Kidney (tissue), 14 donors: ENCODE data around the gene WWOX. TPM values are rescaled to one million over a fixed set of nuclear protein-coding genes. Genes with fewer than 3 reads are reported as not detected.
A peak's percentile ranks its signal among the peaks of the same experiment; 100 is the strongest.

Experiments
- DNase-seq, 5 donors: peaks; one replicate each; pipeline ENCODE4 v3.0.0-alpha.2; 2013 to 2020
- FAIRE-seq: peaks from 2 replicates; lab custom pipeline; 2012; peaks lifted over from hg19 to GRCh38; lab: Jason Lieb, UNC
- H3K27ac ChIP-seq, 2 donors: one replicate each; pipeline ENCODE4 v1.7.0; 2013; ENCODE audit warnings: low read depth in 2 of 2, low read length in 2 of 2, inconsistent platforms in 1 of 2
- H3K27me3 ChIP-seq: one replicate; pipeline ENCODE4 v1.7.1; 2013; ENCODE audit warnings: low read length, inconsistent platforms; ENCODE audit not compliant: control insufficient read depth, insufficient read depth
- H3K36me3 ChIP-seq, 3 donors: one replicate each; pipeline versions ENCODE4 v1.7.0 to v1.7.1; 2013; ENCODE audit warnings: low read length in 3 of 3, control low read depth in 1 of 3, inconsistent platforms in 1 of 3; ENCODE audit not compliant: insufficient read depth in 3 of 3, control insufficient read depth in 2 of 3
- H3K4me1 ChIP-seq, 3 donors: one replicate each; pipeline versions ENCODE4 v1.7.0 to v1.7.1; 2013; ENCODE audit warnings: low read length in 3 of 3, inconsistent platforms in 1 of 3, low read depth in 1 of 3; ENCODE audit not compliant: control insufficient read depth in 2 of 3, insufficient read depth in 2 of 3
- H3K4me3 ChIP-seq, 3 donors: one replicate each; pipeline versions ENCODE4 v1.7.0 to v1.8.1; 2013; ENCODE audit warnings: low read length in 3 of 3, control low read depth in 1 of 3, inconsistent platforms in 1 of 3
- H3K9ac ChIP-seq, 3 donors: one replicate each; pipeline versions ENCODE4 v1.7.0 to v1.7.1; 2013; ENCODE audit warnings: low read length in 3 of 3, control low read depth in 1 of 3, inconsistent platforms in 1 of 3
- H3K9me3 ChIP-seq, 3 donors: one replicate each; pipeline versions ENCODE4 v1.7.0 to v1.7.1; 2013; ENCODE audit warnings: low read length in 3 of 3, control low read depth in 1 of 3, inconsistent platforms in 1 of 3; ENCODE audit not compliant: control insufficient read depth in 2 of 3, insufficient read depth in 1 of 3
- intact Hi-C: fragments of 100-400 bp; cut with DNase I; formaldehyde crosslinking; loops from one replicate; pipeline ENCODE4 v1.11.1; 2022
- polyA plus RNA-seq: library from polyadenylated mRNA; stranded (reverse); fragments of 350-450 nt; fragmentation: Illumina TruSeq; extraction: RNeasy Lipid Tissue Mini Kit (QIAGEN cat#74804); gene quantifications from one replicate; pipeline ENCODE4 v1.2.3, GENCODE V29; 2014; ENCODE audit warnings: low read depth, low replicate concordance; ENCODE audit not compliant: insufficient read depth
- total RNA-seq: library from RNA; stranded (reverse); fragmentation: NEBNext Ultra II Directional; extraction: Animal tissue kit (Norgen Biotek cat#: 25700); gene quantifications from one replicate; pipeline ENCODE4 v1.2.1, GENCODE V29; 2021
- TF ChIP-seq, protein P1 (sequence below): IDR thresholded peaks from 3 replicates; pipeline ENCODE4 v1.5.1; 2012; ENCODE audit warnings: mild to moderate bottlenecking, moderate library complexity, borderline replicate concordance; ENCODE audit not compliant: insufficient read depth; ENCODE audit errors: extremely low read depth
- donor health status: control.
- donor health status: control.
- donor health status: control.
- donor health status: control.
- donor health status: control.
- donor health status: DM: yes; HTN: yes; CAD: no.
- donor health status: Normal renal cell carcinoma (clear cell type).

Gene WWOX
- total and polyA plus RNA-seq, 2 donors from 2014 or later: 22.5 to 30.3 TPM

GRCh38 chr16:78433116-78433515 lies 333.7 kb downstream of the WWOX start:
- Histone ChIP-seq H3K27ac (no peak overlapping the region), H3K9me3 (no peaks in the 10 kb centered on the region), H3K4me1 (peaks cover 0 to 5% (median 0%) of the 10 kb centered on the region in 3 donors), H3K4me3 (no peak overlapping the region), H3K36me3 (no peaks in the 10 kb centered on the region), H3K9ac (no peak overlapping the region), H3K27me3 (no peaks in the 10 kb centered on the region)
- TF ChIP-seq, protein P1, sequence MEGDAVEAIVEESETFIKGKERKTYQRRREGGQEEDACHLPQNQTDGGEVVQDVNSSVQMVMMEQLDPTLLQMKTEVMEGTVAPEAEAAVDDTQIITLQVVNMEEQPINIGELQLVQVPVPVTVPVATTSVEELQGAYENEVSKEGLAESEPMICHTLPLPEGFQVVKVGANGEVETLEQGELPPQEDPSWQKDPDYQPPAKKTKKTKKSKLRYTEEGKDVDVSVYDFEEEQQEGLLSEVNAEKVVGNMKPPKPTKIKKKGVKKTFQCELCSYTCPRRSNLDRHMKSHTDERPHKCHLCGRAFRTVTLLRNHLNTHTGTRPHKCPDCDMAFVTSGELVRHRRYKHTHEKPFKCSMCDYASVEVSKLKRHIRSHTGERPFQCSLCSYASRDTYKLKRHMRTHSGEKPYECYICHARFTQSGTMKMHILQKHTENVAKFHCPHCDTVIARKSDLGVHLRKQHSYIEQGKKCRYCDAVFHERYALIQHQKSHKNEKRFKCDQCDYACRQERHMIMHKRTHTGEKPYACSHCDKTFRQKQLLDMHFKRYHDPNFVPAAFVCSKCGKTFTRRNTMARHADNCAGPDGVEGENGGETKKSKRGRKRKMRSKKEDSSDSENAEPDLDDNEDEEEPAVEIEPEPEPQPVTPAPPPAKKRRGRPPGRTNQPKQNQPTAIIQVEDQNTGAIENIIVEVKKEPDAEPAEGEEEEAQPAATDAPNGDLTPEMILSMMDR: no peak
- DNase-seq: no peak
- intact Hi-C loops: no loop called here
- no peak for FAIRE-seq

DNA sequence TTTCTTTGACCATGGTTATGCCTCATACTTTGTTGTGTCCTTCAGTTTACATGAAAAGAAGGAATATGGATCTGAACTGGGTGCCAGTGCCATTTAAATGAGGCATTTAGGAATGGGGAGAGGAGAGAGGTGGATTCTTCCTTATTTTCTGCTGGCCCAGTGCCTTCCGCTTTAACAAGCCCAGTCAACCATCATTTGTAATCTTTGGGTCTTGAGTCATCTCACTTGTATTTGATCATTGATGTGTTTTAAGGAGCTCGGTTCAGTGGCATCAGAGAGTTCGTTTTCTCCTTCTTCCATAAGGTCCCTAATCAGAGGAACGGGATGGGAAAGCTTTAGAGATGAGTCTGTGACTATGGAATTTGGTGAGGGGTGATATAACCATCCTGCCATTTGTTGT lies 334.9 kb downstream of the WWOX start:
- Histone ChIP-seq H3K27ac (no peak overlapping the region), H3K36me3 (no peaks in the 10 kb centered on the region), H3K9me3 (no peaks in the 10 kb centered on the region), H3K27me3 (no peaks in the 10 kb centered on the region), H3K4me3 (no peak overlapping the region), H3K9ac (no peak overlapping the region), H3K4me1 (peaks cover 0 to 5% (median 0%) of the 10 kb centered on the region in 3 donors)
- TF ChIP-seq, protein P1: no peak
- DNase-seq: no peak
- intact Hi-C loops: no loop called here
- no peak for FAIRE-seq

DNA sequence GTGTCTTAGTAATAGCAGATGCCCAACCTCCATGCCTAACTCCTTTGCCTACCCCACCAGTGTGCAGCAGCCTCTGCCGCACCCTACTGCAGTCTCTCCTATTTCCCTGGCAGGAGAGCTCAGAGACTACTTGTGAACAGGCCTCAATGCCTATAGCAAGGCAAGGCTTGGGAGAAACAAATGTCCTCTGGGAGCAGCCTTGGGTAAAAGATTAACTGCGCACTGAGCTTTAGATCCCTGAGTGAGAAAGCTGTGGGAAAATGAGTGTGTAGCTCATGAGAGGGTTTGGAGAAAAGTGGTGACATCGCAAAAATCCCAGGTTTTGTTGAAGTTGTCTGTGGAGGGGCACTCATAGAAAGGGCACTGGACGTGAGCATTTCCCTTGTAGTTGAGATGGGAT lies 335.8 kb downstream of the WWOX start:
- H3K27ac ChIP-seq: no peak overlapping the region
- intact Hi-C loops: no loop called here

More for the DNA sequence above, 335.8 kb downstream of the WWOX start:
- H3K27me3 ChIP-seq: no peaks in the 10 kb centered on the region
- peaks cover 0 to 5% (median 0%) of the 10 kb centered on the region in 3 donors for H3K4me1 ChIP-seq
- H3K9ac ChIP-seq: no peak overlapping the region
- H3K36me3 ChIP-seq: no peaks in the 10 kb centered on the region
- FAIRE-seq (no peak), DNase-seq (peak in 3 of 5 donors; percentile 17 to 51 (median 21))
- no peak overlapping the region for H3K4me3 ChIP-seq
- H3K9me3 ChIP-seq: no peaks in the 10 kb centered on the region
- TF ChIP-seq, protein P1: no peak
